Activated naive CD4-positive, alpha-beta T cell (primary cell): Measurements from ENCODE around the gene TOB1.

ENCODE experiments used
- DNase-seq, 4 experiments: peaks; one replicate each; lab custom pipeline; 2025; lab: John Stamatoyannopoulos, UW

The TOB1 gene

DNA sequence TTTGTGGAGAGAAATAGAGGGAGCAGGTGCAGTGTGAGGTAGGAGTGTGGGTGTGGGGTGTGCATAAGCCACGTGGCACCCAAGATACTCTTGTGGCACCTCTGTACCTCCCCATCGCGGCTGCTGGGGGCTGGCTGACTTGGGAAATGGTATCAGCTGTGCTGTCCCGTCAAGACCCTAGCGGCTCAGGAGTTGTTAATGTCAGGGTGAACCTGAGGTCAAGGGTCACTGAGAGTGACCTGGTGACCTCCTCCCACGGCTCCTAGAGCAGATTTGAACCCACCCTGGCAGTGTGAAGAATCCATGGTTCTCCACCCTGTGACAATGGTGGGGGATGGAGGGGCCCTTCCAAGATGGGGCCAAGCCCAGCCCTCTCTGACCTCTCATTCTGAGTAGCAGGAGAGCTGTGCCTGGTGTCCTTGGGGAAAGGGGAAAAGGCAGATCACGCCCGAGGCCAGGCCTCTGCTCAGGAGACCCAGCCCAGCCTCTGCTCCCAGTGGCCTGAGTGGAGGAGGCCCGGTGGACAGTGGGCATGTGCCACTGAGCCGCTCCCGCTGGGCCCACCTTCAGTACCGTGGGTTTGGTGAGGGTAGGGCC is 33.8 kb downstream of the TOB1 start:
- no peak for DNase-seq

DNA sequence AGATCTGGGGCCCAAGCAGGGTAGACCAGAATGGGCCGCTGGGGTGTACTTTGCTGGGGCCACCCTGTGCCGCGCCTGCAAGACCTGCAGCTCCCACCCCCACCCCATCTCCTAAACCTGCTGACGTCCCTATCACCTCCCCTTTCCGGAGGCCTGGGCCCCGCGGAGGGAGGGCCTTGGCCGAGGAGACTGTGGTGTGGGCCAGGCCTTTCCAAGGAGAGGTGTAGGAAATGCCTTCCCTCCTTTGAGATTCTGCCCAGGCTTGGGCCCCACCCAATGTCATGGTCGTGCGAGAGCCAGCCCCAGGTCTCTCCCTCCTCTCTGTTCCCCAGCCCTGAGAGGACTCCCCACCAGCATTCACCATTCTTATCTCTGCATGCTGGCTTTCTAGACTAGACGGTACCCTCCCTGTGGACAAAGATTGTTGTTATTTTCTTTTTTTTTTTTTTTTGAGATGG is 34.7 kb downstream of the TOB1 start:
- DNase-seq: no peak

DNA sequence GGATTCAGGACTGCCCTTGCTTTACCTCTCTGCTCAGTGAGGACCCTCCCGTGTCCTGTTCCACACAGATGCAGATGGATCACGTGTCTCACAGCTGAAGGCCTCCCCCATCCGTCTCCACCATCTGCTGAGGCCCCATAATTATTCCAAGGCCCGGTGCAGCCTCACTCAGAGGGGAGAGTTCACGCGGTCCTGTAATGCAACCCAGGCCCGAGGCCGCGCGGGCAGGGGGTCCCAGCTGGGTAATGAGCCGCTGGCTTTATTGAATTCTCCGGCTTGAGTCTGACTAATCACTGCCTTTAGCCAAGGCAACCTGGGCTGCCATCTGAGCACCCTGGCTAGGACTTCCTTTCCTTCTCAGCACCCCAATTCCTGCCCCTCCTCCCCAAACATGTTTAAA is 35.2 kb downstream of the TOB1 start:
- DNase-seq: no peak

DNA sequence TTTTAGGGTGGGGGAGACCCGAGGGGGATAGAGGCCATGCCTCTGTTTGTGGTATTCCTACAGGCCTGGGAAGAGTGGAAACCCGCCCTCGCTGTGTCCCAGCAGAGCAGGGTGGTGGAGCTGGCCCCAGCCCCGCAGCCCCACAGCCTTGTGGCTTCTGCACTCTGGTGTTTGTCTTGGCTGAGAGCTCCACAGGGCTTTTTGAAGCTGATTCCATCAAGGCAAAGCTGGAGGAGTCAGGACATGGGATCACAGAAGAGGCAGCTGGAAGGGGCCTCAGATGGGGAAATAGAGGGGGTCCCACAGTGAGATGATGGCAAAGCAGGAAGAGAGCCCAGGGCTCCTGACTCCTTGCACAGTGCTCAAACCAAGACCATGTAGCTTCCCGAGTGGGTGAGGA is 35.8 kb downstream of the TOB1 start:
- DNase-seq: no peak

DNA sequence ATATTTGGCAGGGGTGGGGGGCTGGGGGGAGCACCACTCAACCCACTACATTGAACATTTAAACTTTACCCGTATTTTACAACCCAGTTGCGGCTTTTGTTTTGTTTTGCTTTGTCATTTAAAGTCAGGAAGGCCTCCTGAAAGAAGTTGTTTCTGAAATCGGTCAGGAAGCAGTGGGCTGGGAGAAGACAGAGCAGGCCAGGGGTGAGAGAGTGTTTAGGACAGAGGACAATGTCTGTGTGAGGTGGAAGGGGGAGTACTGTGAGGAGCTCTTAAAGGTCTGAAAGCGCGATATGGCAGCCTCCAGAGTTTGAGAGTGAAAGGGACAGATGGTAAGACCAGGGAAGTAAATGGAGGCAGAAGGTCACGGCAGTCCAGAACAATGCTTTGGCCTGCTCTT is 36.8 kb downstream of the TOB1 start:
- no peak for DNase-seq

DNA sequence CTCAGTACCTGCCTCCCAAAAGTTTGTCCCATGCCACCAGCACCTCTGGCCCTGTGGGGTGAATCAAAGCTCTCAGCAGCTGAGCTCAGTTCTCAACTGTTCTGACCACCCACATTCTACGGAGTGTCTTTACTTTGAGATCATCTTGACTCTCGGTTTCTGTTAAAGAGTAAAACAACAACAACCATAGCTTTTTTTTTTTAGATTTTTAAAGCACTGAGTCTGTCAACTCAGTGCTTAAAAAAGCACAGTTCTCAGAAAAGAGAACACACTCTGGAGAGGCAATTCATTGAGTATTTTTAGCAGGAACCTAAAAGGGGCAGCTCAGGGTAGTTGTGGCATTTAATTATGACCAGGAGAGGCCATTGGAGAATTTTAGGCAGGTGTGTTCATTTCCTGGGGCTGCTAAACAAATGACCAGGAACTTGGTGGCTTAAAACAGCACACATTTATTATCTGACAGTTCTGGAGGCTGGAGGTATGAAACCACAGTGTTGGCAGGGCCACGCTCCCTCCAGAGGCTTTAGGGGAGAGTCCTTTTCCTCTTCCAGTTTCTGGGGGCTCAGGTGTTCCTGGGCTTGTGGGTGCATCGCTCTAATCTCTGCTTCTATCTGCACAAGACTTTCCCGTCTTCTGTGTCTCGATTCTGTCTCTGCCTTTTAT is 37.5 kb downstream of the TOB1 start:
- no peak for DNase-seq

DNA sequence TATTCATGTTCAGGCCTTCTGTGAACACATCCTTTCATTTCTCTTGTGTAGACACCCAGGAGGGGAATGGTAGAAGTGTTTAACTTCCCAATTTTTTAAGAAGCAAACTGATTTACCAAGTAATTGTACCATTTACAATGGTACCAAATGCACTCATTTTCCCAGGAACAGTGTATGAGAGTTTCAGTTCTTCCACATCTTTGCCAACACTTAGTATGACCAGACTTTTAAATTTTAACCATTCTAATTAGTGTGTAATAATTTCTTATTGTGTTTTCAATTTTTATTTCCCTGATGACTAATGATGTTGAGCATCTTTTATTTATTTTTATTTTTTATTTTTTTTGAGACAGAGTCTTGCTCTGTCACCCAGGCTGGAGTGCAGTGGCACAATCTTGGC is 41.0 kb downstream of the TOB1 start:
- no peak for DNase-seq

DNA sequence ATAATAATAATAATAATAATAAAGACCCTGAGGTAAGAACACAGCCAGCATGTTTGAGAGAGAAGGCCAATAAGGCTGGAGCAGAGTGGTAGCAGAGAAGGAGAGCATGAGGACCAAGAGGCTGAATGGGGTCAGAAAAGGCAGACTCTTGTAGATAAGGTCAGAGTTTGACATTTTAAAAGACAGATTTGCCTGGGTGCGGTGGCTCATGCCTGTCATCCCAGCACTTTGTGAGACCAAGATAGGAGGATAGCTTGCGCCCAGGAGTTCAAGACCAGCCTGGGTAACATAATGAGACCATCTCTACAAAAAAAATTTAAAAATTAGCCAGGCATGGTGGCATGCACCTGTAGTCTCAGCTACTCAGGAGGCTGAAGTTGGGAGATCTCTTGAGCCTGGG is 41.7 kb downstream of the TOB1 start:
- DNase-seq: no peak

DNA sequence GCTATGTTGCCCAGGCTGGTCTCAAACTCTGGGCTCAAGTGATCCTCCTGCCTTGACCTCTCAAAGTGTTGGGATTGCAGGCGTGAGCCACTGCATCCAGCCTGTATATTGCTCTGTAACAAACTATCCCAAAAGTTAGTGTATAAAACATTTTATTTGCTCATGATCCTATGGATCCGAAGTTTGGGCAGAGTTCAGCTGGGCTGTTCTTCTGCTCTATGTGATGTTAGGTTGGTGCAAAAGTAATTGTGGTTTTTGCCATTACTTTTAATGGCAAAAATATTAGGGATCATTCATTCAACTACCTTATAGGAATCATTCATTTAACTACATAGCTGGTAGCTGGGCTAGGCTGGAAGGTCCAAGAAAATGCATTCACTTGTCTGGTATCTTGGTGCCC is 43.6 kb downstream of the TOB1 start:
- DNase-seq: no peak

DNA sequence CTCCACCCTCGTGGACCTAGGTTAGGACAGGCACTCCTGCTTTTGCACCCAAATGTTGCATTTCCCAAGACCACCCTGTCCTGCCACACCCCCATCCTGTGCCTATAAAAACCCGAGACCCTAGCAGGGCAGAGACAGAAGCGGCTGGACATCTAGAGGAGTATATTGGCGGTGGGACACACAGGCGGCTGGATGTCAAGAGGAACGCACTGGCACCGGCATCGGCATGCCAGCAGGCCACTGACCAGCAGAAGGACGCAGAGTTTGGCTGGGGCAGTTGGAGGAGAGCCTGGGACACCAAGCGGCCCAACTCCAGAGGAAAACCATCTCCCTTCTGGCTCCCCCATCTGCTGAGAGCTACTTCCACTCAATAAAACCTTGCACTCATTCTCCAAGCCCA is 45.5 kb downstream of the TOB1 start:
- DNase-seq: no peak

DNA sequence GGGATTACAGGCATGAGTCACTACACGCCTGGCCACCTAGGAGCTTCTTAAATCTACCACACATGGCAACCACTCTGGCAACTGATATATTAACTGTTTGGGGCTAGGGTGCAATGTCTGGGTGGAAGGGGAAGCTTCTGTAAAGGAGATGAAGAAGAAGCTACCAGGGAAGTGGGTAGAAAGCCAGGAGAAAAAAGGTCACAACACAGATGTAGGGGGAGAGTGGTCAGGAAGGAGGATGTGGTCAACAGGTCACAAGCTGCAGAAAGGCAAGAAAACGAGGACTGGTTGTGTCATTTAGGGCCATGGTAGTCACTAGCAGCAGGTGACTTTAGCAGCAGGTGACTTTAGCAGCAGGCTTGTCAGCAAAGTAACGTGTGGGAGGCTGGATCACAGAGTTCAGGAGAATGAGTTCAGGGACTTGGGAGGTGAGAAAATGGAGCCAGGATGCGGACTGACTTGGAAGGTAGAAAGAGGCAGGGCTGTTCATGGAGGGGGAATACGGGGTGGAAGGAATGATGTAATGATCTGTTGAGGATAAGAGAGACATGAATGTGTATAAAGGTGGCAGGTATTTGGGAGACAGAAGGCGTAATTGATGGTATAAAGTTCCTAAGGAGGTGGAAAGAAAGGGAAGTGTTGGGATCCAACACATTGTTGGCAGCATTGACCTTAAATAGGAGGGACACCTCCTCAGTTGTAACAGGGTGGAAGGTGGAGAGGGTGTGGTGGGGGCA is 47.1 kb downstream of the TOB1 start:
- DNase-seq: no peak

DNA sequence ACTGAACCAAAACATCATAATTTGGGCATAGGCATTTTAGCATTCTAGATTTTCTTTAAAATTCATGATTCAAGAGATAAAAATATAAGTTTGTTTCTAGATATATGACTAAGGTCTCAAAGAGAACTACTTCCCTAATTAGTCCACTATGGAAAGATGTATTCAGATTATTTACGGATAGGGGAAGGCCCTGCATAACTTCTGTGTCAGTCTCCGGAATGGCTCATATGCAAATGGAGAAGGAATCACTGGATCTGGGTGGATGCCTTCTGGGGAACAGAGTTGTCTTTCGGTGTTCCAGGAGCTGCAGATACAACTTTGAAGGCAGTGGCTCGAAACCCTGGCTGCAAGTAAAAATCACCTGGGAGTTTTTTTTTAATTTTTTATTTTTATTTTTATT is 47.9 kb downstream of the TOB1 start:
- no peak for DNase-seq

DNA sequence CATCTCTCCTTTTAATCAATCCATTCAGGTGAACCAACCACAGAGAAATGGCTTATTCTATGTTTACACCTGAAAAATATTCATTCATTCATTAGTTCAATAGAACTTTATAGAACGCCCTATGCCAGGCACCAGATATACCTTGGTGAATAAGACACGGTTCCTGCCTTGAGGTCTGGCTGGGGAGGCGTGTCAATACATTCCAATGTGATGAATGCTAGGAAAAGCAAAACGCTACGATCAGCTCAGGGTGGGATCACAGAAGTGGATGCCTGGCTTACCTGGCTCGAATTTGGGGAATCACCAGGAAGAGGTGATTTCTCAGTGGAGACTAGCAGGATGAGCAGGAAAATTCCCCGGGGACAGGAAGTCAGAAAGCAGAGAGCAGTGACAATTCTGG is 48.3 kb downstream of the TOB1 start:
- DNase-seq: no peak

DNA sequence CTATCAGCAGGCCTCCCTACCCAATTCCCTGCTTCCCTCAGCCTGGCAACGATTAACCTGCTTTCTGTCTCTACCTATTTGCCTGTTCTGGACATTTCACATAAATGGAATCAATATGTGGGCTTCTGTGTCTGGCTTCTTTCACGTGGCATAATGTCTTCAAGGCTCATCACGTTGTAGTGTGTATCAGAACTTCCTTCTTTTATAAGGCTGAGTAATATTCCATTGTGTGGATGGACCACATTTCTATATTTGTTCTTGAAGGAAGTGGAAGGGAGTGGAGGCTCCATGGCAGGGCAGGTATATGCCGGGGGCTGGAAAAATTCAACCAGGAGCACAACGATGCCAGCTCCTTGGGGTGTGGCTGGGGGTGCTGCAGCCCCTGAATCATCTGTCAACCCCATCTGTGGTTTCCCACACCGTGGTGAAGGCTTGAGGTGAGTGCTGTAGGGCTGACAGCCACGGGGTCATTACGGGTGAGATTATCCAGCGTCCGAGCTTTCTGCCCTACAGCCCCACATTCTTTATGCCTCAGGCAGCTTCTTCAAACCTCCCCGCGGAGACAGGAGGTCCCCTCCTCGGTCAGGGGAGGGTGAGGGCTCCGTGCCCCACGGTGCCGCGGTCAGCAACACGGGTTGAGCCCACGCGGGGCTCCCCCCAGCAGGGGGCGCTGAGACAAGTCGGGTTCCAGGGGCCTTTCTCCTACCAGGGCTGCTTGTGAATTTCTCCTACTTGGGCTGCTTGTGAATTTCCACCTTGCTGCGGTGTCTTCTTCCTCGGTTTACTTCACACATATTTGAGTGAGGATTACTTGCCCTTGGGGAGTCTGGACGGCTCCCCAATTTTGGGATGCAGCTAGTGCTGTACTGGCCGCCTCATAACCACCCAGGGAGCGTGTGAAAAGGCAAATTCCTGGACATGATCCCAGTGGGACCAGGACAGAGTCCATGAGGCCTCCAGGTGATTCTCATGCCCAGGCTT is 49.1 kb downstream of the TOB1 start:
- peak in 3 of 4 experiments; percentile 27 to 56 (median 40) for DNase-seq

DNA sequence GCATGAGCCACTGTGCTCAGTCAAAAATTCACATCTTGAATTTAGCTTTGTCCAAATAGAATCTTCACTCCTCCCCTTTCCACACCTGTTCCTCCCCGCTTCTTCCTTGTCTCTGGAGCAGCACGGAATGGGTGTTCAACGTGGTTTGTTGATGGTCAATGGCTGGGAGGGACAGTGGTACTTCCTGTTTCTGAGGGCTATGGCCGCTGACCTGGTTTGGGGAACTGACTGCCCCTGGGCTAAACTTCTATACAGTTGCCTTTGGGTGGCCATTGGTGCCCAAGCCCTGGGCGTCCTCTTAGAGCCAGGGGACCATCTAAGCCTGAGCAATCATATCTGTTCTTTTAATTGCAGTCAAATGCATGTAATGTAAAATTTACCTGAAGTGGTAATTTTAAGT is 49.9 kb downstream of the TOB1 start:
- no peak for DNase-seq

DNA sequence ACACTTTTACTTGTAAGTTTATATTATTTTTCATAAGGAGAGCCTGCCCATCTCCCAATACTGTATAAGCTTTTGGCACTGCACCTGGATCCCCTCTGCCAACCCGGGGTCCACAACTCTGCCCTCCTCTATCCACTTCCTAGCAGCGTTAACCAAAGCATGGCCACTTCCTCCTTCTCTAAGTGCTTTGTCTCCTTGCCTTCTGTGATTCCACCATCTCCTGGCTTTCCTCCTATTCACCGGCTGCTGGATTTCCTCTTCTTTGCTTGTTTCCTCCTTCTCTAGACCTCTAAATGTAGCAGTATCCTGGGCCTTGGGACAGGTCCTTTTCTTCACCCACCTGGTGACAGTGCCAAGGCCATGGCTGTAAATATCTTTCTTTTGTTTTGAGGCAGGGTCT is 50.8 kb downstream of the TOB1 start:
- no peak for DNase-seq

DNA sequence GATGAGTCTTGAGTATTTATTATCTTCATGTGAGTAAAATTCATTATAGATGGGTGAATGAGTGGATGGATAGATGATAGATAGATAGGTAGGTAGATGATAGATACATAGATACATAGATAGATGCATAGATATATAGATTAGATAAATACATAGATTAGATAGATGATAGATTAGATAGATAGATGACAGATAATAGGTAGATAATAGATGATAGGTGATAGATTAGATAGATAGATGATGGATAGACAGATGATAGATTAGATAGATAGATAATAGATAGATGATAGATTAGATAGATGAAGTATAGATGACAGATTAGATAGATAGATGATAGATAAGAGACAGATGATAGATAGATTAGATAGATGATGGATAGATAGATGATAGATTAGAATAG is 52.6 kb downstream of the TOB1 start:
- DNase-seq: no peak
